ENCODE data around the gene NOP53. TPM values are rescaled to one million over a fixed set of nuclear protein-coding genes. Genes with fewer than 3 reads are reported as not detected.
A peak's percentile ranks its signal among the peaks of the same experiment; 100 is the strongest.
"Not testable (repeated sequence)": the region's sequence is repeated elsewhere in the genome, so short reads cannot be mapped to it uniquely, and the experiment has no call there.

NOP53 gene
- total and polyA plus RNA-seq, 4 donors: 25.8 to 85.5 (median 38.6) TPM

DNA sequence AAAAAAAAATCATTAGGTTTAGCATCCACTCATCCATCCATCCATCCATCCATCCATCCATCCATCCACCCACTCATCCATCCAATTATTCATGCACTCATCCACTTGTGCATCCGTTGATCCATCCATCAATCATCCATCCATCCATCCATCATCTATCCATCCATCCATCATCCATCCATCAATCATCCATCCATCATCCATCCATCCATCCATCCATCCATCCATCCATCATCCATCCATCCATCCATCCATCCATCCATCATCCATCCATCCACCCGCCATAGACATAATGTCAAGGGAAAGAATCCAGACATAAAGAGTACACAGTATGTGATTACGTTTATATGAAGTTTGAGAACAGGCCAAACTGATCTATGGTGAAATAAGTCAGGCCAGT lies 24.2 kb downstream of the NOP53 start:
- H3K27ac ChIP-seq (ENCODE audit: low read depth in 1 of 2, low read length in 2 of 2): no peak overlapping the region
- no peaks in the 10 kb centered on the region for H3K4me1 ChIP-seq (ENCODE audit: control insufficient read depth in 4 of 4, insufficient read depth in 4 of 4, low read length in 3 of 4)
- no peak overlapping the region for H3K9ac ChIP-seq (ENCODE audit: low read depth in 1 of 2, low read length in 2 of 2)
- no peak for TF ChIP-seq SP1 (IDR thresholded peaks at IDR 0.05)
- TF ChIP-seq, protein P1, sequence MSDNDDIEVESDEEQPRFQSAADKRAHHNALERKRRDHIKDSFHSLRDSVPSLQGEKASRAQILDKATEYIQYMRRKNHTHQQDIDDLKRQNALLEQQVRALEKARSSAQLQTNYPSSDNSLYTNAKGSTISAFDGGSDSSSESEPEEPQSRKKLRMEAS (IDR thresholded peaks at IDR 0.05): no peak
- no peak for TF ChIP-seq RXRA (IDR thresholded peaks at IDR 0.05)
- no peak for TF ChIP-seq JUND (IDR thresholded peaks at IDR 0.05)
- TF ChIP-seq HNF4A (conservative IDR thresholded peaks at IDR 0.05): no peak
- no peak for TF ChIP-seq GABPA (IDR thresholded peaks at IDR 0.05 in 1 of 2, conservative IDR thresholded peaks at IDR 0.05 in 1 of 2)
- TF ChIP-seq FOXA2 (IDR thresholded peaks at IDR 0.05): no peak
- TF ChIP-seq YY1 (IDR thresholded peaks at IDR 0.05): no peak
- TF ChIP-seq EGR1 (IDR thresholded peaks at IDR 0.05; ENCODE audit: low read depth in 2 of 2): no peak
- no peak for DNase-seq (ENCODE audit: low spot score)
- H3K4me3 ChIP-seq (ENCODE audit: low read depth in 1 of 3, low read length in 3 of 3): no peak overlapping the region
- no peaks in the 10 kb centered on the region for H3K27me3 ChIP-seq (ENCODE audit: control insufficient read depth in 4 of 4, insufficient read depth in 4 of 4, low read length in 3 of 4)
- no peaks in the 10 kb centered on the region for H3K9me3 ChIP-seq (ENCODE audit: control insufficient read depth in 4 of 4, low read length in 3 of 4)
- peaks cover 0 to 1% (median 0%) of the 10 kb centered on the region in 4 donors for H3K36me3 ChIP-seq (ENCODE audit: control insufficient read depth in 4 of 4, insufficient read depth in 3 of 4, low read depth in 1 of 4, low read length in 3 of 4)
- 91% methylated on average over 3 of the region's 3 CpGs for WGBS

DNA sequence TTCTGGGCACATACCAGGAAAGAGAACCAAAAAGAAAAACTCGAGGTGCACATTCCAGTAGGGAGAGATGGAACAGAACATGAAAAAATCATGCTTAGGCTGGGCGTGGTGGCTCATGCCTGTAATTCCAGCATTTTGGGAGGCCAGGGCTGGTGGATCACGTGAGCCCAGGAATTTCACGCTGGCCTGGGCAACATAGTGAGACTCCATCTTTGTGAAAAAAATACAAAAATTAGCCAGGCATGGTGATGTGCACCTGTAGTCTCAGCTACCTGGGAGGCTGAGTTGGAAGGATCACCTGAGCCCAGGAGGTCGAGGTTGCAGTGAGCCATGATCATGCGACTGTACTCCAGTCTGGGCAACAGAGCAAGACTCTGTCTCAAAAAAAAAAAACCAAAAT lies 25.9 kb downstream of the NOP53 start:
- not testable (repeated sequence) for H3K27ac ChIP-seq (ENCODE audit: low read depth in 1 of 2, low read length in 2 of 2); H3K27me3 ChIP-seq (ENCODE audit: control insufficient read depth in 4 of 4, insufficient read depth in 4 of 4, low read length in 3 of 4); H3K4me3 ChIP-seq (ENCODE audit: low read depth in 1 of 3, low read length in 3 of 3); H3K9me3 ChIP-seq (ENCODE audit: control insufficient read depth in 4 of 4, low read length in 3 of 4); H3K9ac ChIP-seq (ENCODE audit: low read depth in 1 of 2, low read length in 2 of 2); H3K36me3 ChIP-seq (ENCODE audit: control insufficient read depth in 4 of 4, insufficient read depth in 3 of 4, low read depth in 1 of 4, low read length in 3 of 4); H3K4me1 ChIP-seq (ENCODE audit: control insufficient read depth in 4 of 4, insufficient read depth in 4 of 4, low read length in 3 of 4); DNase-seq (ENCODE audit: low spot score)
- 91% methylated on average over 6 of the region's 6 CpGs for WGBS

DNA sequence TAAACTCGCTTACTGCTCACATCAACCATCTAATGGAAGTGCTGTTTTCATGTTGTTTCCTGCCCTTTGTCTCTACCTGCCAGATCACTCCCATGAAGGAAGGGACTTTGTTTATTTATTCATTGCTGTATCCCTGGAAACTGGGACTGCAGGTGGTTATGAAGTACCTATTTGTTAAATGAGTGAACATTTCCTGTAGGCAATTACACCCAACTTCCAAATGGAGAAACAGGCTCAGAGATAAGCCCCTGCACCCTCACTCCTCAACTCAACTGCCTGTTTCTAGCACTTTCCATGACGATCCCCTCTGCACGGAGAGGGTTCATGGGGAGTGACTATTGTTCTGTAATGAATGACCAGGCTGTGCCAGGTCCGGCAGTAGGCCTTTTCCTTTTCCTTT lies 31.2 kb downstream of the NOP53 start:
- peak overlapping the region; percentile 38 to 78 for H3K27ac ChIP-seq (ENCODE audit: low read depth in 1 of 2, low read length in 2 of 2)
- no peaks in the 10 kb centered on the region for H3K36me3 ChIP-seq (ENCODE audit: control insufficient read depth in 4 of 4, insufficient read depth in 3 of 4, low read depth in 1 of 4, low read length in 3 of 4)
- peaks cover 2 to 11% (median 6%) of the 10 kb centered on the region in 4 donors for H3K4me1 ChIP-seq (ENCODE audit: control insufficient read depth in 4 of 4, insufficient read depth in 4 of 4, low read length in 3 of 4)
- H3K9me3 ChIP-seq (ENCODE audit: control insufficient read depth in 4 of 4, low read length in 3 of 4): no peaks in the 10 kb centered on the region
- TF ChIP-seq RXRA (IDR thresholded peaks at IDR 0.05) (peak in 1 of 2 donors; percentile 27), SP1 (IDR thresholded peaks at IDR 0.05) (peak; percentile 27), YY1 (IDR thresholded peaks at IDR 0.05) (peak; percentile 61), HNF4A (conservative IDR thresholded peaks at IDR 0.05) (peak; percentile 28 to 57), FOXA1 (IDR thresholded peaks at IDR 0.05) (no peak)
- 74% methylated on average over 4 of the region's 4 CpGs for WGBS
- no peak overlapping the region for H3K4me3 ChIP-seq (ENCODE audit: low read depth in 1 of 3, low read length in 3 of 3)
- no peaks in the 10 kb centered on the region for H3K27me3 ChIP-seq (ENCODE audit: control insufficient read depth in 4 of 4, insufficient read depth in 4 of 4, low read length in 3 of 4)
- no peak for DNase-seq (ENCODE audit: low spot score)
- H3K9ac ChIP-seq (ENCODE audit: low read depth in 1 of 2, low read length in 2 of 2): no peak overlapping the region

DNA sequence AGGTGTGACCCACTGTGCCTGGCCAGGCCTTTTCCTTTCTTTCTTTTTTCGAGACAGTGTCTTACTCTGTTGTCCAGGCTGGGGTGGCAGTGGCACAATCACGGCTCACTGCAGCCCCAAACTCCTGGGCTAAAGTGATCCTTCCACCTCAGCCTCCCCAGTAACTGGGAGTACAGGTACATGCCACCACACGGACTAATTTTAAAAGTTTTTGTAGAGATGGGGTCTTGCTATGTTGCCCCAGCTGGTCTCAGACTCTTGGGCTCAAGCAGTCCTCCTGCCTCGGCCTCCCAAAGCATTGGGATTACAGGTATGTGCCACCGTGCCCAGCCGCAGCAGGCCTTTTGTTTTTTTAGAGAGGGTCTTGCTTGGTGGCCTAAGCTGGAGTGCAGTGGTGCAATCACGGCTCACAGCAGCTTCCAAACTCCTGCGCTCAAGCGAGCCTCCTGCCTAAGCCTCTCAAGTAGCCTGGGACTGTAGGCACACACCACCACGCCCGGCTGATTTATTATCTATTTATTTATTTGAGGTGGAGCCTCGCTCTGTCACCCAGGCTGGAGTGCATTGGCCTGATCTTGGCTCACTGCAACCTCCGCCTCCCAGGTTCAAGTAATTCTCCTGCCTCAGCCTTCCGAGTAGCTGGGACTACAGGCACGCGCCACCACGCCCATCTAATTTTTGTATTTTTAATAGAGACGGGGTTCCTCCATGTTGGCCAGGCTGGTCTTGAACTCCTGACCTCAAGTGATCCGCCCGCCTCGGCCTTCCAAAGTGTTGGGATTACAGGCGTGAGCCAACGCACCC lies 32.1 kb downstream of the NOP53 start:
- H3K27ac ChIP-seq (ENCODE audit: low read depth in 1 of 2, low read length in 2 of 2): peak overlapping the region; percentile 38 to 90

More for the DNA sequence above, 32.1 kb downstream of the NOP53 start:
- WGBS: 73% methylated on average over 23 of the region's 23 CpGs
- not testable (repeated sequence) for H3K36me3 ChIP-seq (ENCODE audit: control insufficient read depth in 4 of 4, insufficient read depth in 3 of 4, low read depth in 1 of 4, low read length in 3 of 4); H3K9ac ChIP-seq (ENCODE audit: low read depth in 1 of 2, low read length in 2 of 2); H3K9me3 ChIP-seq (ENCODE audit: control insufficient read depth in 4 of 4, low read length in 3 of 4); DNase-seq (ENCODE audit: low spot score); H3K27me3 ChIP-seq (ENCODE audit: control insufficient read depth in 4 of 4, insufficient read depth in 4 of 4, low read length in 3 of 4)
- H3K4me1 ChIP-seq (ENCODE audit: control insufficient read depth in 4 of 4, insufficient read depth in 4 of 4, low read length in 3 of 4): peaks cover 4 to 11% (median 9%) of the 10 kb centered on the region in 4 donors
- peak overlapping the region in 2 of 3 donors; percentile 84 to 87 for H3K4me3 ChIP-seq (ENCODE audit: low read depth in 1 of 3, low read length in 3 of 3)
